Chondrocyte (in vitro differentiated cells): ENCODE measurements around the gene SDHAF4. TPM values are rescaled to one million over a fixed set of nuclear protein-coding genes. Genes with fewer than 3 reads are reported as not detected.
"Not testable (repeated sequence)": the region's sequence is repeated elsewhere in the genome, so short reads cannot be mapped to it uniquely, and the experiment has no call there.

ENCODE experiments used
- DNase-seq: peaks from one replicate; pipeline ENCODE4 v3.0.0; 2021; ENCODE audit warnings: mixed read lengths, low spot score
- H3K27ac Mint-ChIP-seq: one replicate; pipeline ENCODE4 v1.8.0; 2021; ENCODE audit warnings: mild to moderate bottlenecking, moderate library complexity, mixed read lengths; ENCODE audit not compliant: unreplicated experiment
- H3K27me3 Mint-ChIP-seq: 2 replicates; pipeline ENCODE4 v1.8.0; 2021; ENCODE audit warnings: low read depth, mixed read lengths
- H3K36me3 Mint-ChIP-seq: 2 replicates; pipeline ENCODE4 v1.8.0; 2021; ENCODE audit warnings: low read depth, mixed read lengths
- H3K4me1 Mint-ChIP-seq: 2 replicates; pipeline ENCODE4 v1.8.0; 2021; ENCODE audit warnings: low read depth, mild to moderate bottlenecking, mixed read lengths
- H3K4me3 Mint-ChIP-seq: one replicate; pipeline ENCODE4 v1.8.0; 2021; ENCODE audit warnings: mild to moderate bottlenecking, moderate library complexity, mixed read lengths; ENCODE audit not compliant: unreplicated experiment
- H3K9me3 Mint-ChIP-seq: 2 replicates; pipeline ENCODE4 v1.8.0; 2021; ENCODE audit warnings: low read depth, mixed read lengths
- CTCF ChIP-seq: fragments of 200-600 bp; sonication (generic); IDR thresholded peaks from 2 replicates; pipeline ENCODE4 v1.5.0; 2021; ENCODE audit warnings: antibody characterized with exemption, mild to moderate bottlenecking, moderate library complexity
- total RNA-seq: library from RNA; stranded (reverse); gene quantifications from 3 replicates; pipeline ENCODE4 v1.2.1, GENCODE V29; 2021

SDHAF4 gene
- total RNA-seq, 1 donor from 2014 or later, result 9.4 TPM

- Mint-ChIP-seq H3K27ac (no peak overlapping the region), H3K36me3 (peaks cover 4% of the 10 kb centered on the region), H3K27me3 (no peaks in the 10 kb centered on the region), H3K4me3 (no peak overlapping the region), H3K9me3 (peaks cover 7% of the 10 kb centered on the region), H3K4me1 (no peaks in the 10 kb centered on the region)
- no peak for DNase-seq
- no peak for TF ChIP-seq CTCF
Measured at GRCh38 chr6:70592391-70593117, 25.8 kb downstream of the SDHAF4 start.

- H3K4me1 Mint-ChIP-seq, result no peaks in the 10 kb centered on the region
- no peaks in the 10 kb centered on the region for H3K27me3 Mint-ChIP-seq
- no peak for DNase-seq
- no peak for TF ChIP-seq CTCF
- peaks cover 7% of the 10 kb centered on the region for H3K9me3 Mint-ChIP-seq
- no peak overlapping the region for H3K27ac Mint-ChIP-seq
- H3K36me3 Mint-ChIP-seq, result peaks cover 4% of the 10 kb centered on the region
- no peak overlapping the region for H3K4me3 Mint-ChIP-seq
Measured at GRCh38 chr6:70593118-70593486, 26.4 kb downstream of the SDHAF4 start.

GRCh38 chr6:70599187-70599586 lies 32.5 kb downstream of the SDHAF4 start:
- H3K27ac Mint-ChIP-seq, result no peak overlapping the region
- no peak for TF ChIP-seq CTCF
- no peak for DNase-seq
- no peaks in the 10 kb centered on the region for H3K36me3 Mint-ChIP-seq
- no peaks in the 10 kb centered on the region for H3K27me3 Mint-ChIP-seq
- H3K9me3 Mint-ChIP-seq, result peaks cover 3% of the 10 kb centered on the region
- H3K4me3 Mint-ChIP-seq, result no peak overlapping the region
- no peaks in the 10 kb centered on the region for H3K4me1 Mint-ChIP-seq

- TF ChIP-seq CTCF, result no peak
- Mint-ChIP-seq H3K4me1 (no peaks in the 10 kb centered on the region), H3K36me3 (no peaks in the 10 kb centered on the region), H3K27me3 (no peaks in the 10 kb centered on the region), H3K9me3 (peaks cover 7% of the 10 kb centered on the region), H3K4me3 (no peak overlapping the region), H3K27ac (no peak overlapping the region)
- DNase-seq, result no peak
Measured at GRCh38 chr6:70601014-70601413, 34.3 kb downstream of the SDHAF4 start.

- TF ChIP-seq CTCF, result no peak
- Mint-ChIP-seq H3K9me3 (peaks cover 20% of the 10 kb centered on the region), H3K4me1 (no peaks in the 10 kb centered on the region), H3K36me3 (peaks cover 1% of the 10 kb centered on the region), H3K27ac (no peak overlapping the region), H3K27me3 (peaks cover 8% of the 10 kb centered on the region), H3K4me3 (no peak overlapping the region)
- no peak for DNase-seq
Measured at GRCh38 chr6:70604254-70604653, 37.5 kb downstream of the SDHAF4 start.

GRCh38 chr6:70607371-70607770 lies 40.6 kb downstream of the SDHAF4 start:
- DNase-seq, H3K4me1 Mint-ChIP-seq, H3K27ac Mint-ChIP-seq, H3K36me3 Mint-ChIP-seq, H3K4me3 Mint-ChIP-seq: not testable (repeated sequence)
- H3K9me3 Mint-ChIP-seq, result peaks cover 24% of the 10 kb centered on the region
- H3K27me3 Mint-ChIP-seq, result peaks cover 17% of the 10 kb centered on the region

GRCh38 chr6:70609181-70609580 lies 42.5 kb downstream of the SDHAF4 start:
- DNase-seq, H3K4me1 Mint-ChIP-seq, H3K36me3 Mint-ChIP-seq, H3K27ac Mint-ChIP-seq, H3K4me3 Mint-ChIP-seq: not testable (repeated sequence)
- peaks cover 19% of the 10 kb centered on the region for H3K27me3 Mint-ChIP-seq
- H3K9me3 Mint-ChIP-seq, result peaks cover 24% of the 10 kb centered on the region
